OCI-LY7 (cell line): ENCODE results near the gene GALNT9.

Experiments
- EZH2phosphoT487 ChIP-seq: fragments of 200-600 bp; sonication (generic); IDR thresholded peaks from 2 replicates; pipeline ENCODE4 v1.6.1; 2018; ENCODE audit warnings: low read depth, borderline replicate concordance, mild to moderate bottlenecking, mixed run types, antibody characterized with exemption, low read length, moderate library complexity, mixed read lengths
- TF ChIP-seq, protein P1 (sequence below): fragments of 200-600 bp; sonication (generic); conservative IDR thresholded peaks from 2 replicates; pipeline ENCODE4 v1.5.1; 2014; ENCODE audit warnings: mild to moderate bottlenecking, antibody characterized with exemption, low read length, moderate library complexity, mixed read lengths

- TF ChIP-seq, protein P1, sequence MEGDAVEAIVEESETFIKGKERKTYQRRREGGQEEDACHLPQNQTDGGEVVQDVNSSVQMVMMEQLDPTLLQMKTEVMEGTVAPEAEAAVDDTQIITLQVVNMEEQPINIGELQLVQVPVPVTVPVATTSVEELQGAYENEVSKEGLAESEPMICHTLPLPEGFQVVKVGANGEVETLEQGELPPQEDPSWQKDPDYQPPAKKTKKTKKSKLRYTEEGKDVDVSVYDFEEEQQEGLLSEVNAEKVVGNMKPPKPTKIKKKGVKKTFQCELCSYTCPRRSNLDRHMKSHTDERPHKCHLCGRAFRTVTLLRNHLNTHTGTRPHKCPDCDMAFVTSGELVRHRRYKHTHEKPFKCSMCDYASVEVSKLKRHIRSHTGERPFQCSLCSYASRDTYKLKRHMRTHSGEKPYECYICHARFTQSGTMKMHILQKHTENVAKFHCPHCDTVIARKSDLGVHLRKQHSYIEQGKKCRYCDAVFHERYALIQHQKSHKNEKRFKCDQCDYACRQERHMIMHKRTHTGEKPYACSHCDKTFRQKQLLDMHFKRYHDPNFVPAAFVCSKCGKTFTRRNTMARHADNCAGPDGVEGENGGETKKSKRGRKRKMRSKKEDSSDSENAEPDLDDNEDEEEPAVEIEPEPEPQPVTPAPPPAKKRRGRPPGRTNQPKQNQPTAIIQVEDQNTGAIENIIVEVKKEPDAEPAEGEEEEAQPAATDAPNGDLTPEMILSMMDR: no peak
- no peak for TF ChIP-seq EZH2phosphoT487
These were observed 162.4 kb downstream of the GALNT9 start for GRCh38 chr12:132166801-132167591.
